Neutrophil (primary cell): Measurements from ENCODE around the gene BRK1.
A peak's percentile ranks its signal among the peaks of the same experiment; 100 is the strongest.
"Not testable (repeated sequence)": the region's sequence is repeated elsewhere in the genome, so short reads cannot be mapped to it uniquely, and the experiment has no call there.

Experiments used
- H3K27ac ChIP-seq: fragments of 200-600 bp; sonication (generic); 2 replicates; pipeline ENCODE4 v1.5.1; 2016; ENCODE audit warnings: mild to moderate bottlenecking, moderate library complexity
- H3K27me3 ChIP-seq: fragments of 200-600 bp; sonication (generic); 2 replicates; pipeline ENCODE4 v1.6.0; 2016; ENCODE audit warnings: mild to moderate bottlenecking
- H3K36me3 ChIP-seq: fragments of 200-600 bp; sonication (generic); 2 replicates; pipeline ENCODE4 v1.5.1; 2017
- H3K4me1 ChIP-seq, 2 experiments: fragments of 200-600 bp in 1 of 2; sonication (generic) in 1 of 2; 1 replicate in 1 of 2; 2 replicates in 1 of 2; pipeline versions ENCODE4 v1.5.1 to v1.6.1; 2013 to 2016; ENCODE audit warnings: low read depth in 1 of 2, low read length in 1 of 2, mild to moderate bottlenecking in 1 of 2, moderate library complexity in 1 of 2; ENCODE audit not compliant: control insufficient read depth in 1 of 2, insufficient read depth in 1 of 2
- H3K4me3 ChIP-seq, 2 experiments: fragments of 200-600 bp in 1 of 2; sonication (generic) in 1 of 2; 1 replicate in 1 of 2; 2 replicates in 1 of 2; pipeline ENCODE4 v1.5.1; 2013 to 2016; ENCODE audit warnings: low read depth in 1 of 2, low read length in 1 of 2, mild to moderate bottlenecking in 1 of 2, moderate library complexity in 1 of 2
- H3K9me3 ChIP-seq: fragments of 200-600 bp; sonication (generic); 2 replicates; pipeline ENCODE4 v1.5.1; 2016
- CTCF ChIP-seq: fragments of 200-600 bp; sonication (generic); IDR thresholded peaks from 2 replicates; pipeline ENCODE4 v1.5.1; 2016; ENCODE audit warnings: antibody characterized with exemption

Gene BRK1

GRCh38 chr3:10116138-10116460 lies 624 bp downstream of the BRK1 start:
- no peak for TF ChIP-seq CTCF
- Histone ChIP-seq H3K4me3 (peak overlapping the region; percentile 85), H3K27me3 (no peaks in the 10 kb centered on the region), H3K4me1 (peaks cover 20 to 21% of the 10 kb centered on the region in 2 experiments), H3K36me3 (peaks cover 3% of the 10 kb centered on the region), H3K27ac (peak overlapping the region; percentile 86), H3K9me3 (no peaks in the 10 kb centered on the region)

- Histone ChIP-seq H3K9me3 (no peaks in the 10 kb centered on the region), H3K4me1 (peaks cover 20 to 21% of the 10 kb centered on the region in 2 experiments), H3K27me3 (no peaks in the 10 kb centered on the region), H3K27ac (no peak overlapping the region), H3K4me3 (peak overlapping the region in 1 of 2 experiments; percentile 85), H3K36me3 (peaks cover 4% of the 10 kb centered on the region)
- no peak for TF ChIP-seq CTCF
Measured at GRCh38 chr3:10116928-10117327, 1.5 kb downstream of the BRK1 start.

DNA sequence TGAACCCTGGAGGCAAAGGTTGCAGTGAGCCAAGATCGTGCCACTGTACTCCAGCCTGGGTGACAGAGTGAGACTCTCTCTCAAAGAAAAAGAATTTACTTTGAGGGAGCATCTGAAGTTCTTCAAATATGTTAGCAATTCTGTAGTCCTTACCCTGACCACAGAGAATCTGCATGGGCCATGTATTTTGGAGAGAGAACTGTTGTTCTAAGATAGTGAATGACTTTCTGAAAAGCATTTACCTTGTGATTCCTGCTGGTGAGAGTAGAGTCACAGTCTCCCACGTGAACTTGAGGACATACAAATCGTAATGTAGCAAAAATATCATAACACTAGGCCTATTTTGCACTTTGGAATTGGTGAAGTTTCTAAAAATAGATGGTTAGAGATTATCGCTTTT lies 3.9 kb downstream of the BRK1 start:
- Histone ChIP-seq H3K4me1 (peaks cover 20 to 21% of the 10 kb centered on the region in 2 experiments), H3K27me3 (no peaks in the 10 kb centered on the region), H3K4me3 (no peak overlapping the region), H3K9me3 (no peaks in the 10 kb centered on the region), H3K36me3 (peaks cover 10% of the 10 kb centered on the region), H3K27ac (no peak overlapping the region)
- no peak for TF ChIP-seq CTCF

DNA sequence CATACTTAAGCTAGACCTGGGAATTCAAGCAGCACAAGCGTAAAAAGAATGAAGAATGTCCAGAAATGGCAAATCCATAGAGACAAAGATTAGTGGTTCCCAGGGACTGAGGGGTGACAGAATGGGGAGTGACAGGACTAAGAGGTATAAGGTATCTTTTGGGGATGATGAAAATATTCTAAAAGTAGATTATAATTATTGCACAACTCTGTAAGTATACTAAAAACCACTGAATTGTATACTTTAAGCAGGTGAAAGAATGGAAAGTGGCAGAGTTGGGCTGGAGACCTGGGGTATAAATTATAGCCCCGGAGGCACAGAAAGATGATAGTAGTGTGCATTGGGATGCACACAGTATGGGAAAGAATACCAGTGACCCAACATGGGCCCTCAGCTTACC lies 5.6 kb downstream of the BRK1 start:
- H3K4me1 ChIP-seq: peaks cover 10% of the 10 kb centered on the region in 2 experiments
- H3K4me3 ChIP-seq: no peak overlapping the region
- H3K9me3 ChIP-seq: no peaks in the 10 kb centered on the region
- no peak for TF ChIP-seq CTCF
- no peaks in the 10 kb centered on the region for H3K27me3 ChIP-seq
- no peak overlapping the region for H3K27ac ChIP-seq
- peaks cover 21% of the 10 kb centered on the region for H3K36me3 ChIP-seq

DNA sequence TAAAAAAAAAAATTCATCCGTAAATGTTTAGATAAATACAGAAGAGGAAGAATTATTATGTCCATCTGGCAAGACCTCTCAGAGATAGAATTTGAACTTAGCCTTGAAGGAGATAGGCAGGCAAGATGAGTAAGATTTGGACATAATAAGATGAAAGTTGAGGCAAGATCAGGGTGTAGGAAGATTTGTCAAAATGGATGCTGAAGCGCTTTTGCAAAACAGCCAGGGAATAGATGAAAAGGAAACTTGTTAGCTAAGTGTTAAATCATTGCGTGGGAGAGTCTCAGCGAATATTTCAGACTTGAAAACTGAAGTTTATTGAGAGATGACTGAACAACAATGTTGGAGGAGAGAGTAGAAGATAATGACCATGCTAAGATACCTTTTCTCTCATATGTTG lies 7.2 kb downstream of the BRK1 start:
- Histone ChIP-seq H3K9me3 (no peaks in the 10 kb centered on the region), H3K27ac (no peak overlapping the region), H3K4me3 (no peak overlapping the region), H3K27me3 (no peaks in the 10 kb centered on the region), H3K36me3 (peaks cover 37% of the 10 kb centered on the region), H3K4me1 (no peaks in the 10 kb centered on the region)
- no peak for TF ChIP-seq CTCF

- H3K36me3 ChIP-seq, H3K27ac ChIP-seq, H3K27me3 ChIP-seq, H3K4me1 ChIP-seq, H3K9me3 ChIP-seq, H3K4me3 ChIP-seq: not testable (repeated sequence)
Measured at GRCh38 chr3:10135872-10136271, 20.4 kb downstream of the BRK1 start.
